Measurements from ENCODE around the gene NPM1.

NPM1 gene

DNA sequence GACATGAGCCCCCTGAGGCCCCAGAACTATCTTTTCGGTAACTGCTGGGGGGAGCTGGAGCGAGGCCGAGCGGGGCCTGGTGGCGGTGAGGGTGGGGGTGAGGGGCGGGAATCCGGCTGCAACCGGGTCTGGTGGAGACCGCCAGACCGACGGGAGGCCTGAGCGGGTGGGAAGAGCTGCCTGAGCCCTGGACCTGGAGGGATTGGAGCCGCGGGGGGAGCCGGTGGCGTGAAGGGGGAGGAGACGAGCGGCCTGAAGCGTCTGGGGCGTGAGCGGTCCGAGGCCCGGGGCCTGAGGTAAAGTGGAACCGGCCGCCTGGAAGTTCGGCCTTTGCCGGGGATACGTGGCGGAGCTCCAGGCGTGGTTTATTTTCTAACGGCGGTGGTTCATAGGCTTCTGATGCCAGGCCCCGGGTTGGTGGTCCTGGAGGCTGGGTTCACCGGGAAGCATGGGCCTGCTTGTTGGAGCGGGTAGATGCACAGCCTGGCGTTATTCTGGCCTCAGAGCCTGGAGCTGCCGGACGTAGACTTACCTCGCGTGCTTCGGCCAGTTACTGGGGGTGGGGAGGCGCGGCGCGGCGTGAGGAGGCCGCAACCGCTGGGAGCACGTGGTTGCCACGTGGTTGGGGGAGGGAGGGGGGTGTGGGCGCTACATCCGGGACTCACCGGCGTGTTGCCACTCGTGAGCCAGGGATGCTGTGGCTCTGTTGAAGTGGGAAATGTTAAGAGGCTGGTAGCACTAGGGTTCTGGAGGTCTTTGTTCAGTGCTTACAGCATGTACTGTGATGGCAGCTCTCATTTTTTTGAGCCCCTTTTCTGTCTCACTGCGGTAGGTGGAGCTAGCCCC lies 544 bp downstream of the NPM1 start (continued):
- TF ChIP-seq, protein P1, sequence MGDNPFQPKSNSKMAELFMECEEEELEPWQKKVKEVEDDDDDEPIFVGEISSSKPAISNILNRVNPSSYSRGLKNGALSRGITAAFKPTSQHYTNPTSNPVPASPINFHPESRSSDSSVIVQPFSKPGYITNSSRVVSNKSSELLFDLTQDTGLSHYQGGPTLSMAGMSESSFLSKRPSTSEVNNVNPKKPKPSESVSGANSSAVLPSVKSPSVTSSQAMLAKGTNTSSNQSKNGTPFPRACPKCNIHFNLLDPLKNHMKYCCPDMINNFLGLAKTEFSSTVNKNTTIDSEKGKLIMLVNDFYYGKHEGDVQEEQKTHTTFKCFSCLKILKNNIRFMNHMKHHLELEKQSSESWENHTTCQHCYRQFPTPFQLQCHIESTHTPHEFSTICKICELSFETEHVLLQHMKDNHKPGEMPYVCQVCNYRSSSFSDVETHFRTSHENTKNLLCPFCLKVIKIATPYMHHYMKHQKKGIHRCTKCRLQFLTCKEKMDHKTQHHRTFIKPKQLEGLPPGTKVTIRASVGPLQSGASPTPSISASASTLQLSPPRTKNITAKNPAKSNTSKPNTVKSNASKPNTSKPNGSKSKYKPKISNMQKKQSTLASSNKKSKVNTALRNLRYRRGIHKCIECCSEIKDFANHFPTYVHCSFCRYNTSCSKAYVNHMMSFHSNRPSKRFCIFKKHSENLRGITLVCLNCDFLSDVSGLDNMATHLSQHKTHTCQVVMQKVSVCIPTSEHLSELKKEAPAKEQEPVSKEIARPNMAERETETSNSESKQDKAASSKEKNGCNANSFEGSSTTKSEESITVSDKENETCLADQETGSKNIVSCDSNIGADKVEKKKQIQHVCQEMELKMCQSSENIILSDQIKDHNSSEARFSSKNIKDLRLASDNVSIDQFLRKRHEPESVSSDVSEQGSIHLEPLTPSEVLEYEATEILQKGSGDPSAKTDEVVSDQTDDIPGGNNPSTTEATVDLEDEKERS (tag by site-specific recombination; IDR thresholded peaks at IDR 0.05), result no peak
- TF ChIP-seq ZNF747 (tag by site-specific recombination; IDR thresholded peaks at IDR 0.05) (no peak), ZBTB48 (tag by site-specific recombination; IDR thresholded peaks at IDR 0.05) (0 out of 2 replicates have a peak, but pooled peaks have one; percentile 20), ZNF280C (tag by site-specific recombination; IDR thresholded peaks at IDR 0.05) (no peak), ZNF792 (tag by site-specific recombination; IDR thresholded peaks at IDR 0.05) (no peak), ZNF544 (tag by site-specific recombination; IDR thresholded peaks at IDR 0.05) (no peak), ZNF670 (tag by site-specific recombination; IDR thresholded peaks at IDR 0.05; ENCODE audit: low read depth) (no peak), ZNF548 (tag by site-specific recombination; IDR thresholded peaks at IDR 0.05) (no peak), ZNF112 (tag by site-specific recombination; IDR thresholded peaks at IDR 0.05) (no peak), SALL2 (tag by site-specific recombination; IDR thresholded peaks at IDR 0.05; ENCODE audit: borderline replicate concordance) (no peak), ZNF561 (tag by site-specific recombination; IDR thresholded peaks at IDR 0.05; ENCODE audit: borderline replicate concordance) (0 out of 2 replicates have a peak, but pooled peaks have one; percentile 5), ZNF354C (tag by site-specific recombination; IDR thresholded peaks at IDR 0.05; ENCODE audit: borderline replicate concordance, low read depth) (no peak), ZNF202 (tag by site-specific recombination; IDR thresholded peaks at IDR 0.05; ENCODE audit: borderline replicate concordance) (no peak), ZSCAN5A (tag by site-specific recombination; IDR thresholded peaks at IDR 0.05) (no peak), ZNF843 (tag by site-specific recombination; IDR thresholded peaks at IDR 0.05) (0 out of 2 replicates have a peak, but pooled peaks have one; percentile 25), ZNF19 (tag by site-specific recombination; IDR thresholded peaks at IDR 0.05; ENCODE audit: low read depth) (no peak), PRDM1 (tag by site-specific recombination; IDR thresholded peaks at IDR 0.05) (no peak), ZNF366 (tag by site-specific recombination; conservative IDR thresholded peaks at IDR 0.05) (no peak), ZBTB6 (tag by site-specific recombination; IDR thresholded peaks at IDR 0.05) (no peak), ZNF211 (tag by site-specific recombination; IDR thresholded peaks at IDR 0.05; ENCODE audit: low read depth) (no peak), ZNF585B (tag by site-specific recombination; IDR thresholded peaks at IDR 0.05) (no peak), ZNF175 (tag by site-specific recombination; IDR thresholded peaks at IDR 0.05) (no peak)
- TF ChIP-seq, protein P2, sequence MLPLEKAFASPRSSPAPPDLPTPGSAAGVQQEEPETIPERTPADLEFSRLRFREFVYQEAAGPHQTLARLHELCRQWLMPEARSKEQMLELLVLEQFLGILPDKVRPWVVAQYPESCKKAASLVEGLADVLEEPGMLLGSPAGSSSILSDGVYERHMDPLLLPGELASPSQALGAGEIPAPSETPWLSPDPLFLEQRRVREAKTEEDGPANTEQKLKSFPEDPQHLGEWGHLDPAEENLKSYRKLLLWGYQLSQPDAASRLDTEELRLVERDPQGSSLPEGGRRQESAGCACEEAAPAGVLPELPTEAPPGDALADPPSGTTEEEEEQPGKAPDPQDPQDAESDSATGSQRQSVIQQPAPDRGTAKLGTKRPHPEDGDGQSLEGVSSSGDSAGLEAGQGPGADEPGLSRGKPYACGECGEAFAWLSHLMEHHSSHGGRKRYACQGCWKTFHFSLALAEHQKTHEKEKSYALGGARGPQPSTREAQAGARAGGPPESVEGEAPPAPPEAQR (tag by site-specific recombination; IDR thresholded peaks at IDR 0.05), result no peak
- TF ChIP-seq, protein P3, sequence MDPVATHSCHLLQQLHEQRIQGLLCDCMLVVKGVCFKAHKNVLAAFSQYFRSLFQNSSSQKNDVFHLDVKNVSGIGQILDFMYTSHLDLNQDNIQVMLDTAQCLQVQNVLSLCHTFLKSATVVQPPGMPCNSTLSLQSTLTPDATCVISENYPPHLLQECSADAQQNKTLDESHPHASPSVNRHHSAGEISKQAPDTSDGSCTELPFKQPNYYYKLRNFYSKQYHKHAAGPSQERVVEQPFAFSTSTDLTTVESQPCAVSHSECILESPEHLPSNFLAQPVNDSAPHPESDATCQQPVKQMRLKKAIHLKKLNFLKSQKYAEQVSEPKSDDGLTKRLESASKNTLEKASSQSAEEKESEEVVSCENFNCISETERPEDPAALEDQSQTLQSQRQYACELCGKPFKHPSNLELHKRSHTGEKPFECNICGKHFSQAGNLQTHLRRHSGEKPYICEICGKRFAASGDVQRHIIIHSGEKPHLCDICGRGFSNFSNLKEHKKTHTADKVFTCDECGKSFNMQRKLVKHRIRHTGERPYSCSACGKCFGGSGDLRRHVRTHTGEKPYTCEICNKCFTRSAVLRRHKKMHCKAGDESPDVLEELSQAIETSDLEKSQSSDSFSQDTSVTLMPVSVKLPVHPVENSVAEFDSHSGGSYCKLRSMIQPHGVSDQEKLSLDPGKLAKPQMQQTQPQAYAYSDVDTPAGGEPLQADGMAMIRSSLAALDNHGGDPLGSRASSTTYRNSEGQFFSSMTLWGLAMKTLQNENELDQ (tag by site-specific recombination; IDR thresholded peaks at IDR 0.05; ENCODE audit: low read depth), result no peak
- TF ChIP-seq, protein P4, sequence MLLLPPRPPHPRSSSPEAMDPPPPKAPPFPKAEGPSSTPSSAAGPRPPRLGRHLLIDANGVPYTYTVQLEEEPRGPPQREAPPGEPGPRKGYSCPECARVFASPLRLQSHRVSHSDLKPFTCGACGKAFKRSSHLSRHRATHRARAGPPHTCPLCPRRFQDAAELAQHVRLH (tag by site-specific recombination; IDR thresholded peaks at IDR 0.05), result no peak
- TF ChIP-seq, protein P5, sequence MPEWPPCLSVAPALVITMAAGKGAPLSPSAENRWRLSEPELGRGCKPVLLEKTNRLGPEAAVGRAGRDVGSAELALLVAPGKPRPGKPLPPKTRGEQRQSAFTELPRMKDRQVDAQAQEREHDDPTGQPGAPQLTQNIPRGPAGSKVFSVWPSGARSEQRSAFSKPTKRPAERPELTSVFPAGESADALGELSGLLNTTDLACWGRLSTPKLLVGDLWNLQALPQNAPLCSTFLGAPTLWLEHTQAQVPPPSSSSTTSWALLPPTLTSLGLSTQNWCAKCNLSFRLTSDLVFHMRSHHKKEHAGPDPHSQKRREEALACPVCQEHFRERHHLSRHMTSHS (tag by site-specific recombination; IDR thresholded peaks at IDR 0.05), result no peak
